22Rv1 (cell line): ENCODE measurements around the gene NCOR2.

Experiments
- H3K27ac ChIP-seq: fragments of 450-650 bp; 2 replicates; pipeline ENCODE4 v1.5.1; 2017
- CTCF ChIP-seq: fragments of 450-650 bp; IDR thresholded peaks from 2 replicates; pipeline ENCODE4 v1.5.1; 2017; ENCODE audit warnings: mild to moderate bottlenecking
- ZFX ChIP-seq: fragments of 450-650 bp; IDR thresholded peaks from 2 replicates; pipeline ENCODE4 v1.6.1; 2017; ENCODE audit warnings: antibody characterized with exemption, borderline replicate concordance

NCOR2 gene

GRCh38 chr12:124578854-124579253 is 11.4 kb upstream of the NCOR2 start:
- no peak for TF ChIP-seq ZFX
- TF ChIP-seq CTCF: no peak
- H3K27ac ChIP-seq: no peak overlapping the region

GRCh38 chr12:124578445-124578844 is 11.0 kb upstream of the NCOR2 start:
- no peak for TF ChIP-seq CTCF
- TF ChIP-seq ZFX: no peak
- no peak overlapping the region for H3K27ac ChIP-seq

GRCh38 chr12:124577986-124578385 is 10.6 kb upstream of the NCOR2 start:
- TF ChIP-seq CTCF (no peak), ZFX (no peak)
- no peak overlapping the region for H3K27ac ChIP-seq

GRCh38 chr12:124577374-124577773 is 10.0 kb upstream of the NCOR2 start:
- H3K27ac ChIP-seq: no peak overlapping the region
- TF ChIP-seq ZFX (no peak), CTCF (no peak)

GRCh38 chr12:124576061-124576650 is 8.7 kb upstream of the NCOR2 start:
- TF ChIP-seq ZFX (no peak), CTCF (no peak)
- no peak overlapping the region for H3K27ac ChIP-seq

- no peak overlapping the region for H3K27ac ChIP-seq
- no peak for TF ChIP-seq CTCF
- TF ChIP-seq ZFX: no peak
Measured at GRCh38 chr12:124573839-124574786, 6.7 kb upstream of the NCOR2 start.

- no peak for TF ChIP-seq CTCF
- TF ChIP-seq ZFX: no peak
- no peak overlapping the region for H3K27ac ChIP-seq
Measured at GRCh38 chr12:124571556-124571955, 4.1 kb upstream of the NCOR2 start.
